ENCODE measurements around the gene FXN. TPM values are rescaled to one million over a fixed set of nuclear protein-coding genes. Genes with fewer than 3 reads are reported as not detected.

FXN gene
- total and polyA plus RNA-seq, 2 experiments from 2014 or later: 5.6 to 22.0 TPM

DNA sequence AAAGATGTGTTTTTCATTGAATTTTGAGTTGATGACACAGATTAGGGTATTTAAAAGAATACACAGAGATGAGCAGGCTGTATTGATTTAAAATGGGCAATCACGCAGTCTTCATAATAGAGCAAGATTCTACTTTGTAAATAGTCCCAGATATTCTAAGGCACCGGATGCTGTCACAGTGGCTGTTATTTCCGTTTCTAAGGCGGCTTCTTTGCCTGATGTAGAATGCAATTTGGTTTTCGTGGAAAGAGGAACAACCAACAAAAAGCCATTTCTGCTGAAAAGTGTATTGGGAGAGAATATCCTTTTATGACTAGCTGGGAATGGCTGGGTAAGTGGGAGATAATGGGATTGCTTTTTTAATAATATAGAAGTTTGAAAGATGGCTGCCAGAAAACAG lies 39.1 kb upstream of the FXN start:
- Histone ChIP-seq H3K36me3 (ENCODE audit: low read depth) (no peaks in the 10 kb centered on the region), H3K9ac (no peak overlapping the region), H3K79me2 (ENCODE audit: insufficient read depth) (no peaks in the 10 kb centered on the region), H3F3A (ENCODE audit: insufficient read depth) (no peaks in the 10 kb centered on the region), H3K4me3 (no peak overlapping the region), H3K9me2 (ENCODE audit: insufficient read depth) (no peaks in the 10 kb centered on the region), H3K9me3 (ENCODE audit: low read depth) (no peaks in the 10 kb centered on the region), H3K27me3 (replicated peaks; ENCODE audit: insufficient read depth) (peaks cover 13% of the 10 kb centered on the region), H2AFZ (no peak overlapping the region), H3K4me2 (ENCODE audit: unreplicated experiment) (no peak overlapping the region), H3K4me1 (ENCODE audit: insufficient read depth) (no peaks in the 10 kb centered on the region), H4K20me1 (ENCODE audit: insufficient read depth) (no peaks in the 10 kb centered on the region), H3K27ac (no peak overlapping the region)
- no peak for DNase-seq
- WGBS, 2 experiments (ENCODE audit: low coverage in 1 of 2, low lambda C conversion rate in 2 of 2, missing lambda C conversion rate in 2 of 2): 46 to 47% methylated on average over 5 of the region's 5 CpGs
- TF ChIP-seq EZH2phosphoT487 (IDR thresholded peaks at IDR 0.05; ENCODE audit: insufficient read depth, low read depth) (no peak), EZH2 (IDR thresholded peaks at IDR 0.05; ENCODE audit: insufficient read depth, poor library complexity, severe bottlenecking) (no peak)
- in situ Hi-C loops (cut with MboI): loop anchor here (10.0 kb wide), 1 partner anchor 402 kb away; no protein-coding TSS in a partner anchor

DNA sequence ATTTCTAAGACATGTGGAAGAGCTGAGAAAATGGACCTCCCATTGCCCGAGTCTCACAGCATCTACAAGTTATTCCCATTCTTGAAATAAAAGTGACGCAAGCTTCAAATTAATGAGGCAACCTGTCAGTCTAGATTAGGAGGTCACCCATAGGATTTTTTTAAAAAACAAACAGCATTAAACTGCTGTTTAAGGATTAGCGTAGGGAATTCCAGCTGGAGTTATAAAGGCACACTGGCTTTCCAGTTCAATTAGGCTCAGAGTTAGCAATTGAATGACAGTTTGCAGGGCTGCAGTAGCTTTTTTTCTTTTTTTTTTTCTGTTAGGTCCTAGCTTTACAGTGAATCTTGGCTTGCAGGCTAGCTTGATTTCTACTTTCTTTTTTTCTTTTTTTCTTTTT lies 37.9 kb upstream of the FXN start:
- Histone ChIP-seq H3K4me1 (ENCODE audit: insufficient read depth) (no peaks in the 10 kb centered on the region), H3K9me2 (ENCODE audit: insufficient read depth) (no peaks in the 10 kb centered on the region), H3K36me3 (ENCODE audit: low read depth) (no peaks in the 10 kb centered on the region), H2AFZ (no peak overlapping the region), H3K27me3 (replicated peaks; ENCODE audit: insufficient read depth) (peaks cover 13% of the 10 kb centered on the region), H3F3A (ENCODE audit: insufficient read depth) (no peaks in the 10 kb centered on the region), H3K27ac (no peak overlapping the region), H3K79me2 (ENCODE audit: insufficient read depth) (no peaks in the 10 kb centered on the region), H3K4me2 (ENCODE audit: unreplicated experiment) (no peak overlapping the region), H3K9ac (no peak overlapping the region), H3K4me3 (no peak overlapping the region), H3K9me3 (ENCODE audit: low read depth) (no peaks in the 10 kb centered on the region), H4K20me1 (ENCODE audit: insufficient read depth) (no peaks in the 10 kb centered on the region)
- in situ Hi-C loops (cut with MboI): loop anchor here (10.0 kb wide), 1 partner anchor 403 kb away; no protein-coding TSS in a partner anchor
- TF ChIP-seq EZH2 (IDR thresholded peaks at IDR 0.05; ENCODE audit: insufficient read depth, poor library complexity, severe bottlenecking): no peak
- no peak for TF ChIP-seq EZH2phosphoT487 (IDR thresholded peaks at IDR 0.05; ENCODE audit: insufficient read depth, low read depth)
- WGBS, 2 experiments (ENCODE audit: low coverage in 1 of 2, low lambda C conversion rate in 2 of 2, missing lambda C conversion rate in 2 of 2): 66 to 69% methylated on average over 3 of the region's 3 CpGs
- no peak for DNase-seq

DNA sequence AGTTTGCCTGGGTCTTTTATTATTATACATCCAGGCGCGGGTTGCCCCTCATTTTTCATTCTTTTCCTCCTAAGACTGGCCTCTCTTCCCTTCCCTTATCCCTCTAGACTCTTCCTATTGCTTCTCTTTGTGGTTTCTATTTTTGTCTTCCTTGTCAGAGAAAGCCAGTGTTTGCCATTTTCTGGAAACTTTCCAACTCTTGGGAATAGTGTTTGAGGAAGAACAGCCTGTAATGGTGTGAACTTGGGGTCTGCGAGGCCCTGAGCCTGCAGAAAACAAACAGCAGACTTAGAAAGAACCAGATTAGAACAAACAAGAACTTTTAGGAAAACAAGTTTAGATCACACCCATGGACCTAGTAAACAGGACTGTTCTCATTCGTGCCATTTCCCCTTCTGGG lies 37.2 kb upstream of the FXN start:
- Histone ChIP-seq H3K9me2 (ENCODE audit: insufficient read depth) (no peaks in the 10 kb centered on the region), H3F3A (ENCODE audit: insufficient read depth) (no peaks in the 10 kb centered on the region), H3K4me3 (no peak overlapping the region), H3K4me2 (ENCODE audit: unreplicated experiment) (no peak overlapping the region), H3K27ac (no peak overlapping the region), H2AFZ (no peak overlapping the region), H3K9ac (no peak overlapping the region), H3K9me3 (ENCODE audit: low read depth) (no peaks in the 10 kb centered on the region), H4K20me1 (ENCODE audit: insufficient read depth) (no peaks in the 10 kb centered on the region), H3K36me3 (ENCODE audit: low read depth) (no peaks in the 10 kb centered on the region), H3K27me3 (replicated peaks; ENCODE audit: insufficient read depth) (peaks cover 13% of the 10 kb centered on the region), H3K79me2 (ENCODE audit: insufficient read depth) (no peaks in the 10 kb centered on the region), H3K4me1 (ENCODE audit: insufficient read depth) (no peaks in the 10 kb centered on the region)
- in situ Hi-C loops (cut with MboI): loop anchor here (10.0 kb wide), 1 partner anchor 404 kb away; no protein-coding TSS in a partner anchor
- WGBS, 2 experiments (ENCODE audit: low coverage in 1 of 2, low lambda C conversion rate in 2 of 2, missing lambda C conversion rate in 2 of 2): 20 to 29% methylated on average over 4 of the region's 4 CpGs
- no peak for TF ChIP-seq EZH2 (IDR thresholded peaks at IDR 0.05; ENCODE audit: insufficient read depth, poor library complexity, severe bottlenecking)
- no peak for TF ChIP-seq EZH2phosphoT487 (IDR thresholded peaks at IDR 0.05; ENCODE audit: insufficient read depth, low read depth)
- no peak for DNase-seq

DNA sequence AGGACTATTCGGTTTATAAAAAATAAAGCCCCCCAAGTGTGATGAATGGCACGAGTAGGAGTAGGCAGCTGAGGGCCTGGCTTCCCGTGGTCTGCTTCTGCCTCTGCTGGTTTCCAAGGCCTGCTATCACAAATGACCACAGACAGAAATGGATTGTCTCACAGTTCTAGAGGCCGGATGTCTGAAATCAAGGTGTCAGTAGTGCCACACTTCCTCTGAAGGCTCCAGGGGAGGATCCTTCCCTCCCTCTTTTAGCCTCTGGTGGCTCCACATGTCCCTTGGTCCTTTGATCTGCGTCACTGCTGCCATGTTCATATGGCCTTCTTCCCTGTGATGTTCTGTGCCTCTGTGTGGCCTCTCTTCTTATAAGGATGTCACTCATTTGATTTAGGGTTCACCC lies 36.7 kb upstream of the FXN start:
- no peak for TF ChIP-seq EZH2phosphoT487 (IDR thresholded peaks at IDR 0.05; ENCODE audit: insufficient read depth, low read depth)
- no peak for TF ChIP-seq EZH2 (IDR thresholded peaks at IDR 0.05; ENCODE audit: insufficient read depth, poor library complexity, severe bottlenecking)
- Histone ChIP-seq H3K4me3 (no peak overlapping the region), H2AFZ (no peak overlapping the region), H3K27ac (no peak overlapping the region), H3K79me2 (ENCODE audit: insufficient read depth) (no peaks in the 10 kb centered on the region), H3K9me2 (ENCODE audit: insufficient read depth) (no peaks in the 10 kb centered on the region), H3K9me3 (ENCODE audit: low read depth) (no peaks in the 10 kb centered on the region), H4K20me1 (ENCODE audit: insufficient read depth) (no peaks in the 10 kb centered on the region), H3K4me1 (ENCODE audit: insufficient read depth) (no peaks in the 10 kb centered on the region), H3F3A (ENCODE audit: insufficient read depth) (no peaks in the 10 kb centered on the region), H3K27me3 (replicated peaks; ENCODE audit: insufficient read depth) (peaks cover 13% of the 10 kb centered on the region), H3K4me2 (ENCODE audit: unreplicated experiment) (no peak overlapping the region), H3K9ac (no peak overlapping the region), H3K36me3 (ENCODE audit: low read depth) (no peaks in the 10 kb centered on the region)
- in situ Hi-C loops (cut with MboI): loop anchor here (10.0 kb wide), 1 partner anchor 404 kb away; no protein-coding TSS in a partner anchor
- DNase-seq: no peak
- 41 to 46% methylated on average over 5 of the region's 5 CpGs for WGBS, 2 experiments (ENCODE audit: low coverage in 1 of 2, low lambda C conversion rate in 2 of 2, missing lambda C conversion rate in 2 of 2)
